ENCODE results near the gene RPL15. TPM values are rescaled to one million over a fixed set of nuclear protein-coding genes. Genes with fewer than 3 reads are reported as not detected.
"Not testable (repeated sequence)": the region's sequence is repeated elsewhere in the genome, so short reads cannot be mapped to it uniquely, and the experiment has no call there.

RPL15 gene
- total RNA-seq, 1 donor from 2014 or later = 1,001 TPM

GRCh38 chr3:23917679-23918303, 859 bp downstream of the RPL15 start:
- intact Hi-C loops (cut with DNase I) = loop anchor here (1.0 kb wide), 1 partner anchor 28 kb away; the partner anchor contains the start of gene NR1D2
- DNase-seq (ENCODE audit: missing footprints); ATAC-seq: not testable (repeated sequence)

DNA sequence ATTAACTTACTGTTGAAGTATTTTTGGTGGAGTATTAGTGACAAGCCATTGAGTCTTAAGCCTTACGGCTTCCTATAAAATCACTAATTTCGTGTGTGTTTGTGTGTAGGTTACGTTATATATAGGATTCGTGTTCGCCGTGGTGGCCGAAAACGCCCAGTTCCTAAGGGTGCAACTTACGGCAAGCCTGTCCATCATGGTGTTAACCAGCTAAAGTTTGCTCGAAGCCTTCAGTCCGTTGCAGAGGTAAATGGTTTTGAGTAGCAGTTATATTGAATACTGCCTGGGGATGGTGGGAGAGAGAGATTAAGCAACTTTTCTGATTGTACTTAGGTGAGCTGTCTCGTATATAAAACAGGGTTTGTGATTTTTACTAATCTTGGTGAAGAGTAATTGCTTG, 1.4 kb downstream of the RPL15 start:
- ATAC-seq; intact Hi-C loops (cut with DNase I); DNase-seq (ENCODE audit: missing footprints): not testable (repeated sequence)

DNA sequence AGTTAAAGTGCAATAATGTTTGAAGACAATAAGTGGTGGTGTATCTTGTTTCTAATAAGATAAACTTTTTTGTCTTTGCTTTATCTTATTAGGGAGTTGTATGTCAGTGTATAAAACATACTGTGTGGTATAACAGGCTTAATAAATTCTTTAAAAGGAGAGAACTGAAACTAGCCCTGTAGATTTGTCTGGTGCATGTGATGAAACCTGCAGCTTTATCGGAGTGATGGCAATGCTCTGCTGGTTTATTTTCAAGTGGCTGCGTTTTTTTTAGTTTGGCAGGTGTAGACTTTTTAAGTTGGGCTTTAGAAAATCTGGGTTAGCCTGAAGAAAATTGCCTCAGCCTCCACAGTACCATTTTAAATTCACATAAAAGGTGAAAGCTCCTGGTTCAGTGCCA, 2.7 kb downstream of the RPL15 start:
- no peak for DNase-seq (ENCODE audit: missing footprints)
- ATAC-seq = no peak
- intact Hi-C loops (cut with DNase I) = no loop called here

GRCh38 chr3:23920151-23920655, 3.3 kb downstream of the RPL15 start:
- ATAC-seq = no peak
- DNase-seq (ENCODE audit: missing footprints) = no peak
- intact Hi-C loops (cut with DNase I) = no loop called here

DNA sequence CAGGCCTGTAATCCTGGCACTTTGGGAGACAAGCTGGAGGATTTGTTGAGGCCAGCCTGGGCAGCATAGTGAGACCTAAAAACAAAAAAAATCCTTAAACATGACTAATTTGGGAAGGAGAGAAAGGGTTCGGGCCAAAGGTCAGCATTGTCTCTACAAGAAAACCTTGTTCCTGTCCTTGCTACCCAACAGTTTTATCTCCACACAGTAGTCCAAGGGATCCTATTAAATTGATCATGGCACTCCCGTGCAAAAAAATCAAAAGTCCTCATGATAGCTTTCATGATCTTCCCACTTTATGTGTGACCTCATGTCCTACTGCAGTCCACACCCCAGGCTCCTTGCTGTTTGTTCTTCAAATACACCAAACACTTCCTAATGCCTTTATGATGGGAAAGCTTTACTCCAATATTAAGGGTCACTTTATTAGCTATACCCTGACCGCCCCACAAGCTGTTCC, 4.2 kb downstream of the RPL15 start:
- intact Hi-C loops (cut with DNase I) = no loop called here
- no peak for DNase-seq (ENCODE audit: missing footprints)
- no peak for ATAC-seq

DNA sequence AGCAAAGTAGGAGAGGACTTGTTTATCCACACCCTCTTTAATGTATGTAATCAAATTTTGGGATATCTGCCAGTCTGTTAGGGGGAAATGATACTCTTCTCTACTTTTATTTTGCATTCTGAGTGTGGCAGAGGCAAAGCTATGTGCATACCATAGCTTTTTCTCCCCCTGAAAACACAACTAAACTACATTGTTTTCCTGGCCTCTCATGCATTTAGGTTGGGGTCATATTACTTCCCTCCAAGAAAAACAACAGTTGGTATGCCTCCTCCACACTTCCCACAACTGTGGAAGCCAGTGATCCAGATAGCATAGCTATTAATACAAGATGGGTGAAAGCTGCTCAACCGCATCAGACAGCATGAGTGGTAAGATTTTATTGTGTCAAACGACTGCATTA, 6.9 kb downstream of the RPL15 start:
- DNase-seq (ENCODE audit: missing footprints) = no peak
- intact Hi-C loops (cut with DNase I) = no loop called here
- ATAC-seq = no peak

DNA sequence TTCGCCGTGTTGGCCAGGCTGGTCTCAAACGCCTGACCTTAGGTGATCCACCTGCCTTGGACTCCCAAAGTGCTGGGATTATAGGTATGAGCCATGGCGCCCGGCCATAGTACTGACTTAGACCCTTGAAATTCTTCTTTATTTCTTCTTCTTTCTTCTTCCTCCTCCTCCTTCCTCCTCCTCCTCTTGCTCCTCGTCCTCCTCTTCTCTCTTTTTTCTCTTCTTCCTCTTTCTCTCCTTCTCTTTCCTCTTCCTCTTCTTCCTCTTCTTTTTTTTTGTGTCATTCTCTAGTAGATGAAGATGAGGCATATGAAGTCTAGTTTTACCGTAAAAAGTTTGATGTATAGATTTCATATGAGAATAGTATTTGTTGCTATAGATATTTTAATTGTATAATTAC, 9.3 kb downstream of the RPL15 start:
- no peak for DNase-seq (ENCODE audit: missing footprints)
- ATAC-seq = no peak
- intact Hi-C loops (cut with DNase I) = no loop called here

DNA sequence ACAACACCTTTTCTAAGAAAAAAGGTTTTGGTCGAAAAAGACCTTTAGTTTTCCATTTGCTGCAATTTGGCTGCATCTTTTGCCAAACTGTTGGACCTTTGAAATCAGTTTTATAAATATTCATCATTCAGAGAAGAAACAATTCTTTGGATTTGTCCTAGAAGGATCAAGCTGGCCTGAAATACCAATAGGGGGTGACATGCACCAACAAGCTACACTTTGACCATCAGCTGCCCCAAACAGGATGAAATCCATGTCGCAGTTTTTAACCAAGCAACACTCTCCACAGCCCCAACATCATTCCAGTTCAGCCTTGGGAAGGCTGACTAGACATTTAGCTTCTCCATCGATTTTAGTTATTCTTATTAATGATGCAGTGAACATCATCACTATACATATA, 9.8 kb downstream of the RPL15 start:
- intact Hi-C loops (cut with DNase I) = no loop called here
- ATAC-seq (no peak), DNase-seq (ENCODE audit: missing footprints) (no peak)

DNA sequence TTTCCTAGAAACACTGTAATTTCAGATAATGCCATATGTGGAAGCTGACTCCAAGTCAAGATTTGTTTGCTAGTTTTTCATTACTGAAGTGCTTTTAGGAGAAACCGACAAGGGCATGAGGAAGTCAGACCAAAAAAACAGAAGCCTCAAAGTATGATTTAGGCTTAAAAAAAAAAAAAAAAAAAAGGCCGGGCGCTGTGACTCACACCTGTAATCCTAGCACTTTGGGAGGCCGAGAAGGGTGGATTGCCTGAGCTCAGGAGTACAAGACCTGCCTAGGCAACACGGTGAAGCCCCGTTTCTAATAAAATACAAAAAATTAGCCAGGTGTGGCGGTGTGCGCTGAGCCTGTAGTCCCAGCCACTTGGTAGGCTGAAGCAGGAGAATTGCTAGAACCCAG, 11.6 kb downstream of the RPL15 start:
- intact Hi-C loops (cut with DNase I) = no loop called here
- ATAC-seq = no peak
- DNase-seq (ENCODE audit: missing footprints) = no peak

DNA sequence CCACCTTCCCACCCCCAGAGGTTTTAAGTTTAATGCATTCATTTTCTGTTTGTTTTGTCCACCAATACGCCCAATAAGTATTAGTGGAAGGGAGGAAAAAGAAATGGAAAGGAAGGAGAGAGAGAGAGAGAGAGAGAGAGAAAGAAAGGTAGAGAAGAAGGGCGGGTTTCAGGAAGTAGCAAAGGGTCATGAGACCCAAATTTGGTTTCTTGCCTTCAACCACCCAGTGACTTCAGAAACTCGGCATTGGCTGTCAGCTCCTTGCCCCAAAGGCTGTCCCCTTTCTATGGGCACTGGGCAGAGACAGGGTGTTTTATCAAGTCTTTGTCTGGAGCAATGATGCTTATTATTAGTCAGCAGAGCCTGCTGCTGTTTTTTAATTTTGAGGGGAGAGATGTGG, 14.7 kb downstream of the RPL15 start:
- DNase-seq (ENCODE audit: missing footprints) = no peak
- intact Hi-C loops (cut with DNase I) = no loop called here
- ATAC-seq = no peak

DNA sequence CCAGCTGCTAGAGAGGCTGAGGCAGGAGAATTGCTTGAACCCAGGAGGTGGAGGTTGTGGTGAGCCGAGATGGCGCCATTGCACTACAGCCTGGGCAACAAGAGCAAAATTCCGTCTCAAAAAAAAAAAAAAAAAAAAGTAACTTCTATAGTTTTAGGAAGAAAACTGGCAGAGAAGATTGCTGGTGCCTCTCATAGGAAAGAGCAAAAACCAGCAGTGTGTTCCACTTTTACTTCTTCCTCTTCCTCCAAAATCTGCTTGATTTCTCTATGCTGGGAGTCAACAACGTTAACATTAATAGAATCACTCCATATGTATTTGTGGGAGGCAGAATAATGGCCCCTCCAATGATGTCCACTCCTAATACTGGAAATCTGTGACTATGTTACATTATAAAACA, 15.6 kb downstream of the RPL15 start:
- ATAC-seq = no peak
- DNase-seq (ENCODE audit: missing footprints) = no peak
- intact Hi-C loops (cut with DNase I) = no loop called here

- no peak for ATAC-seq
- DNase-seq (ENCODE audit: missing footprints) = no peak
- intact Hi-C loops (cut with DNase I) = no loop called here
These were observed 17.3 kb downstream of the RPL15 start for GRCh38 chr3:23934253-23934652.

- intact Hi-C loops (cut with DNase I) = no loop called here
- ATAC-seq (no peak), DNase-seq (ENCODE audit: missing footprints) (no peak)
These were observed 20.4 kb downstream of the RPL15 start for GRCh38 chr3:23937296-23937695.

DNA sequence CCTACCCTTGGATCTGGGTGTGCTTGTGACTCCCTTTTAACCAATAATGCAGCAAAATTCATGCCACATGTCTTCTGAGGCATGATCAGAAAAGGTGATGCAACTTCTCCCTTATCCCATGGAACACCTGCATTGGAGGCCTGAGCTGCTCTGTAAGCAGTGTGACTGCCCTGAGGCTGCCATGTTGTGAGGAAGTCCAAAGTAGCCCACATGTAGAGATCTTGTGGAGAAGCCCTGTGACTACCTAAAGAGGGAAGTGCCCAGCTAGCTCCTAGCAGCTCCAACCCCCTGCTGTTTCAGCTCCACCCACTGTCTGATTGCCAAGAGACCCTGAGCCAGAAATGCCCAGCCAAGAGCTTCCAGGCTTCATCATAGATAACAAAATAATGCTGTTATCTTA, 21.8 kb downstream of the RPL15 start:
- intact Hi-C loops (cut with DNase I) = no loop called here
- DNase-seq (ENCODE audit: missing footprints) = no peak
- peak; percentile 34 for ATAC-seq

DNA sequence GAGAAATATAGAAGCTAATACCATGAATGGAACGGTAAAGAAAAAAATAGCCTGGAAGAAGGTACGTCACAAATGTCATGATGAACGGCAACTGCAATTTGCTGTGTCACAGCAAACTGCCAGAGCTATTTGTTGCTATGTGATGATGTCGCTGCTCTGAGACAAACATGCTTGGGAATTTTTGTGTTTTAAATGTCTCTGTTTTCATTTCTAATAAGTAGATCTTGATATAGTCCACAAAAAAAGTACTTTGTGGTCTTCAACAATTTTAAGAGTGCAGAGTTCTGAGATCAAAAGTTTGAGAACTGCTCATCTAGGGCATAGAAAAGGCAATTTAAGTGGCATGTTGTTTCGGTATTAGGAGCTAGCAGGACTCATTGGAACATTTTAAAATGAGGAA, 23.8 kb downstream of the RPL15 start:
- intact Hi-C loops (cut with DNase I) = loop anchor here (10.0 kb wide), 1 partner anchor 736 kb away; the partner anchor contains the start of gene UBE2E2
- no peak for DNase-seq (ENCODE audit: missing footprints)
- no peak for ATAC-seq

DNA sequence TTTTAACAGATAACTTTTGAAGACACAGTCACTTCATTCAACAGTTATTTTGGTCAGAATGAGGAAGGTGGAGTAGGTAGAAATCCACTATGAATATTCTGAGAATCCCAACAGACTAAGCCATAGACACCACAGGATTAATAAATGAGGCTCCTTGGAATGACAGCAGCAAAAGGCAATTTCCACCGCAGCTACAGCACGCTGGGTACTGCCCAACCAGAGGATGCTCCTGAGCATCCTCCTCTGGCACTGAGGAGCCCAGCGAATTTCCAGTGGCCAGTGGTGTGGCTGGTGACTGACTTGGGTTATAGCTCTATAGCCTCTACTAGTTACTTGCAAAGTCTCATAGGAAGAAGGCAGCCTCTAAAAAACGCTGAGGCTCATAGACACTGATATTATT, 24.5 kb downstream of the RPL15 start:
- ATAC-seq = no peak
- intact Hi-C loops (cut with DNase I) = loop anchor here (10.0 kb wide), 1 partner anchor 737 kb away; the partner anchor contains the start of gene UBE2E2
- DNase-seq (ENCODE audit: missing footprints) = no peak

DNA sequence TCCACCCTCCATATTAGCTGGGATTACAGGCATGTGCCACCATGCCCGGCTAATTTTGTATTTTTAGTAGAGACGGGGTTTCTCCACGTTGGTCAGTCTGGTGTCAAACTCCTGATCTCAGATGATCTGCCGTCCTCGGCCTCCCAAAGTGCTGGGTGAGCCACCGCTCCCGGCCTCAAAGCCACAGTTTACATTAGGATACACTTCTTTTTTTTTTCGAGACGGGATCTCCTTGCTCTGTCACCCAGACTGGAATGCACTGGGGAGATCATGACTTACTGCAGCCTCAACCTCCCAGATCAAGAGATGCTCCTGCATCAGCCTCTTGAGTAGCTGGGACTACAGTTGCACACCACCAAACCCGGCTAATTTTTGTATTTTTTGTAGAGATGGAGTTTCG, 25.6 kb downstream of the RPL15 start:
- intact Hi-C loops (cut with DNase I) = loop anchor here (10.0 kb wide), 1 partner anchor 738 kb away; the partner anchor contains the start of gene UBE2E2
- DNase-seq (ENCODE audit: missing footprints) = no peak
- ATAC-seq = no peak

DNA sequence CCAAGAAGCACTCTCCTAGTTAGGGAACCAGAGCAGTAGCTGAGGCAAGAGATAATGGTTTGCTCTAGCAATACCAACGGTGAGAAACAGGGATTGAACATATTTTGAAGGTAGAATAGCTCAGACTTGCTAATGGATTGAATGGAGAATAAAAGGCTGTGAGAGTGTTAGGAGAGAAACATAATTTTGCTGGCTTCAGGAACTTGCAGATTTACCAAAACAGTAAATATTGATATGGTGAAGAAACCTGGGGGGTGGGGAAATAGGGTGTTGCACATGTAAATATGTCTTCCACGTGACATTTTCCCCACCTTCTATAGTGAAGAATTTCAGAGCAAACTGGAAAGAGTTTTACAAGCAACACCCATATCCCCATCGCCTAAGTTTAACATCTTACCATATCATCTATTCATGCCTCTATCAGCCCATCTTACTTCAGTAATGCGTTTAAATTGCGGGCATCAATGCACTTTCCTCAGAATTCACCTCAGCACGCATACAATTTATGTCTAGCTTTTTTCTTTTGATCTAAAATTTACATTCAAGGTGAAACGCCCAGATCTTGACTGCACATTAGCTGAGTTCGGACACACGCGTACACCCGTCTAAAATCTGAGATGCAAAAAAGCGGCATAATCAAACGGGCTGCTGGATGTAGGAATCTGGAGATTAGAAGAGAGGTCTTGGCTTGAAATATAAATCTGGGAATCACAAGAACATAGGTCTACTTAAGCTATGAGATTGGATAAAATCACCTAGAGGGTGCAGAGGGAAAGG, 27.3 kb downstream of the RPL15 start:
- no peak for DNase-seq (ENCODE audit: missing footprints)
- intact Hi-C loops (cut with DNase I) = loop anchor here (10.0 kb wide), 1 partner anchor 739 kb away; the partner anchor contains the start of gene UBE2E2

DNA sequence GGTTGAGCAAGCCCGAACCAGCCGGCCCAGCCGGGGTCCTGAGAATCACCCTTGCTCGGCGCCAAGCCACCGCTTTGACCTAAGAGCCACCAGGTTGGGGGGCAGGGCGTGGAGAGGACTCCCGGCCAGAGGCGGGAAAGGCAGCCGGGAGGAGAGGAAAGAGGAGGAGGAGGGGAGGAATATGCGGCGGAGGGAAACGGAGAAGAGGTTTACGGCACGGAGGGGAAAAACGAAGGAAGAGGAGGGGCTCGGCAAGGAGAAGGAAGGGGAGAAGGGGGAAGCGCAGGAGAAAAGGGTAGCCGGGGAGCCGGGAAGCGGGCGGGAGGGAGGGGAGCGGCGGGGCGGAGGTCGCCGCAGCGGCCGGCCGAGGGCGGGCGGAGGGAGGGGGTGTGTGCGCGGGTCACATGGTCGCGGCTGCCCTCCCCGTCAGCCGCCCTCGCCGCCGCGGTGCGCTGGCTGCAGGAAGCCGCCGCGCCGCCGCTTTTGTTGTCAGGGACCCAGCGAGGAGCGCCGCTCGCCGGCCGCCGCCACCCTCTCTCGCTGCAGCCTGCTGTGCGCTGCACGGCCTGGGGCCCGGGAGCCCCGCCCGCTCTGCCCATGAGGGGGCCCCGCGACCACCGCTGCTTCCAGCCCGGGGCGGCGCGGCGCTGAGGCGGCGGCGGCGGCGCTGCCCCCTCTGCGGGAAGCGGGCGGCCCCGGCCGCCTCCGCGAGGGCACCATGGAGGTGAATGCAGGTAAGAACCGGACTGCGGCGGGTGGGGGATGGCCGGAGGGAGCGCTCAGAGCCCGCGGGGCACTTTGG, 28.1 kb downstream of the RPL15 start, which contains the start of gene NR1D2:
TSS of gene NR1D2 (plus strand) at position 426 of the 802 bp plus-strand sequence. CDS start at position 719, 293 bp downstream.
- ATAC-seq = peak; percentile 76
- intact Hi-C loops (cut with DNase I) = loop anchor here (1.0 to 10.0 kb wide), 2 partner anchors 28 to 740 kb away; partner anchors contain the start of genes RPL15 and UBE2E2
- DNase-seq (ENCODE audit: missing footprints) = peak; percentile 92

More for the DNA sequence above, 27.3 kb downstream of the RPL15 start:
- ATAC-seq = no peak
